B cell (primary cell): ENCODE measurements around the gene ZIC5. TPM values are rescaled to one million over a fixed set of nuclear protein-coding genes. Genes with fewer than 3 reads are reported as not detected.

Experiments used
- ATAC-seq: fragments of 200-7000 bp; cut with Tn5 transposase; one replicate; pipeline ENCODE4 v1.10.0; 2021; ENCODE audit warnings: low read depth, mild to moderate bottlenecking, moderate number of reproducible peaks, moderate library complexity
- CTCF ChIA-PET: fragments of 350-600 bp; sonication (Branson Sonifier 250); formaldehyde crosslinking; loops from one replicate; lab custom pipeline; 2021; ENCODE audit warnings: antibody characterized with exemption, inconsistent platforms; lab: Charles Lee
- POLR2A ChIA-PET: fragments of 350-600 bp; sonication (Branson Sonifier 250); formaldehyde crosslinking; loops from one replicate; lab custom pipeline; 2021; ENCODE audit warnings: antibody characterized with exemption; lab: Charles Lee
- DNase-seq: peaks from one replicate; pipeline ENCODE4 v3.0.0; 2013
- H2AFZ ChIP-seq: 2 replicates; pipeline ENCODE4 v1.6.1; 2012; ENCODE audit warnings: mild to moderate bottlenecking, low read depth, low read length; ENCODE audit not compliant: insufficient read depth, poor library complexity, severe bottlenecking
- H3K27ac ChIP-seq, 2 donors: 1 replicate in 1 of 2; 2 replicates in 1 of 2; pipeline ENCODE4 v1.5.1; 2012 to 2013; ENCODE audit warnings: low read length in 2 of 2, mild to moderate bottlenecking in 2 of 2, moderate library complexity in 1 of 2
- H3K27me3 ChIP-seq, 4 experiments: fragments of 200-600 bp in 1 of 4; sonication (generic) in 1 of 4; replicated peaks in 1 of 4; 1 replicate in 2 of 4; 2 replicates in 2 of 4; pipeline versions ENCODE4 v1.6.1 to v1.7.0; 2013 to 2016; ENCODE audit warnings: low read length in 3 of 4, mild to moderate bottlenecking in 2 of 4, mixed read lengths in 1 of 4, moderate library complexity in 1 of 4; ENCODE audit not compliant: insufficient read depth in 4 of 4, control insufficient read depth in 3 of 4; ENCODE audit errors: control extremely low read depth in 1 of 4
- H3K36me3 ChIP-seq, 2 experiments: replicated peaks in 1 of 2; 1 replicate in 1 of 2; 2 replicates in 1 of 2; pipeline versions ENCODE4 v1.6.1 to v1.7.1; 2013; ENCODE audit warnings: low read length in 1 of 2; ENCODE audit not compliant: insufficient read depth in 2 of 2, control insufficient read depth in 1 of 2; ENCODE audit errors: control extremely low read depth in 1 of 2, extremely low read depth in 1 of 2
- H3K4me1 ChIP-seq, 2 donors: fragments of 200-600 bp in 1 of 2; sonication (generic) in 1 of 2; 1 replicate in 1 of 2; 2 replicates in 1 of 2; pipeline versions ENCODE4 v1.5.1 to v1.6.1; 2013 to 2017; ENCODE audit warnings: low read length in 2 of 2; ENCODE audit not compliant: control insufficient read depth in 2 of 2, insufficient read depth in 2 of 2
- H3K4me2 ChIP-seq: replicated peaks from 2 replicates; pipeline ENCODE3; 2012; ENCODE audit warnings: mild to moderate bottlenecking, low read depth, low read length; ENCODE audit not compliant: poor library complexity, severe bottlenecking
- H3K4me3 ChIP-seq, 5 experiments: fragments of 200-600 bp in 1 of 5; sonication (generic) in 1 of 5; 1 replicate in 3 of 5; 2 replicates in 2 of 5; pipeline versions ENCODE4 v1.5.1 to v1.7.0; 2011 to 2016; ENCODE audit warnings: low read length in 4 of 5, mild to moderate bottlenecking in 4 of 5, low read depth in 2 of 5, control low read depth in 1 of 5, moderate library complexity in 1 of 5; ENCODE audit not compliant: insufficient read depth in 1 of 5; ENCODE audit errors: control extremely low read depth in 1 of 5, extremely low read depth in 1 of 5
- H3K79me2 ChIP-seq: fragments of 200-600 bp; sonication (generic); one replicate; pipeline ENCODE4 v1.6.0; 2016; ENCODE audit warnings: low read length; ENCODE audit not compliant: control insufficient read depth, insufficient read depth
- H3K9ac ChIP-seq: fragments of 200-600 bp; sonication (generic); 2 replicates; pipeline ENCODE4 v1.6.1; 2017; ENCODE audit warnings: mild to moderate bottlenecking, low read length, moderate library complexity
- H3K9me3 ChIP-seq, 3 donors: one replicate each; pipeline versions ENCODE4 v1.6.1 to v1.7.1; 2013; ENCODE audit warnings: low read length in 2 of 3; ENCODE audit not compliant: control insufficient read depth in 2 of 3, insufficient read depth in 1 of 3; ENCODE audit errors: control extremely low read depth in 1 of 3
- H4K20me1 ChIP-seq: 2 replicates; pipeline ENCODE4 v1.6.0; 2012; ENCODE audit warnings: mild to moderate bottlenecking, low read length; ENCODE audit not compliant: insufficient read depth, control insufficient read depth, poor library complexity, severe bottlenecking
- H3K27ac Mint-ChIP-seq: one replicate; pipeline ENCODE4 v1.8.0; 2021; ENCODE audit warnings: mixed read lengths
- H3K27me3 Mint-ChIP-seq: one replicate; pipeline ENCODE4 v1.8.0; 2021; ENCODE audit warnings: mixed read lengths
- H3K4me1 Mint-ChIP-seq: one replicate; pipeline ENCODE4 v1.8.0; 2021; ENCODE audit warnings: mixed read lengths
- H3K4me3 Mint-ChIP-seq: one replicate; pipeline ENCODE4 v1.8.0; 2021; ENCODE audit warnings: mixed read lengths
- H3K9me3 Mint-ChIP-seq: one replicate; pipeline ENCODE4 v1.8.0; 2022; ENCODE audit warnings: mixed read lengths; ENCODE audit not compliant: insufficient read depth
- CTCF ChIP-seq: fragments of 200-600 bp; IDR thresholded peaks from one replicate; pipeline ENCODE4 v1.8.0; 2022; ENCODE audit warnings: antibody characterized with exemption, mild to moderate bottlenecking
- EZH2 ChIP-seq: IDR thresholded peaks from 2 replicates; pipeline ENCODE4 v1.6.1; 2012; ENCODE audit warnings: borderline replicate concordance, low read depth, mild to moderate bottlenecking, moderate library complexity, low read length; ENCODE audit not compliant: insufficient read depth, poor library complexity, severe bottlenecking
- WGBS: methylation state at CpG from one replicate; pipeline ENCODE4 v1.1.5; 2013; ENCODE audit warnings: missing lambda C conversion rate; ENCODE audit not compliant: insufficient coverage; 5-methylcytosine and 5-hydroxymethylcytosine counted together
- intact Hi-C: fragments of 100-400 bp; cut with micrococcal nuclease; formaldehyde crosslinking; loops from one replicate; pipeline ENCODE4 v1.10.0; 2022
- polyA plus RNA-seq: library from polyadenylated mRNA; depleted of rRNA; stranded (reverse); fragments of >200 nt; gene quantifications from 2 replicates; pipeline ENCODE4 v1.2.3, GENCODE V29; 2012
- total RNA-seq, 2 donors: library from RNA; stranded (reverse); fragments of 120-200 nt in 1 of 2; gene quantifications; 1 replicate in 1 of 2; 2 replicates in 1 of 2; pipeline versions ENCODE4 v1.2.3 to v1.2.4, GENCODE V29; 2013 to 2022

ZIC5 gene
- total and polyA plus RNA-seq, 2 donors (not counting 1 experiment from before 2014, with no cell fraction given): not detected

- H3K27ac Mint-ChIP-seq: no peak overlapping the region
- ChIA-PET CTCF (no interaction called here), POLR2A (no interaction called here)
- H3K36me3 ChIP-seq: no peaks in the 10 kb centered on the region
- no peaks in the 10 kb centered on the region for H3K9me3 Mint-ChIP-seq
- peak overlapping the region in 1 of 5 experiments; percentile 25 for H3K4me3 ChIP-seq
- H3K4me3 Mint-ChIP-seq: peak overlapping the region; percentile 50
- no peak overlapping the region for H3K4me2 ChIP-seq
- TF ChIP-seq EZH2: peak; percentile 32
- TF ChIP-seq CTCF: no peak
- H3K79me2 ChIP-seq: no peaks in the 10 kb centered on the region
- H2AFZ ChIP-seq: no peak overlapping the region
- H3K4me1 ChIP-seq: peaks cover 21 to 58% of the 10 kb centered on the region in 2 donors
- ATAC-seq (no peak), DNase-seq (peak; percentile 37)
- 15% methylated on average over 7 of the region's 18 CpGs for WGBS
- H3K9me3 ChIP-seq: peaks cover 6 to 63% (median 42%) of the 10 kb centered on the region in 3 donors
- peaks cover 8% of the 10 kb centered on the region for H3K4me1 Mint-ChIP-seq
- H3K27me3 ChIP-seq: peaks cover 4 to 85% (median 74%) of the 10 kb centered on the region in 4 experiments
- no peak overlapping the region for H3K27ac ChIP-seq
- intact Hi-C loops: loop anchor here (10.0 kb wide), 1 partner anchor 534 kb away; no protein-coding TSS in a partner anchor
- H3K27me3 Mint-ChIP-seq: peaks cover 56% of the 10 kb centered on the region
- H4K20me1 ChIP-seq: no peaks in the 10 kb centered on the region
- H3K9ac ChIP-seq: no peak overlapping the region
Measured at GRCh38 chr13:99978799-99979452, 7.4 kb upstream of the ZIC5 start.
